PC-9 (cell line): ENCODE data around the gene P2RY8. TPM values are rescaled to one million over a fixed set of nuclear protein-coding genes. Genes with fewer than 3 reads are reported as not detected.
A peak's percentile ranks its signal among the peaks of the same experiment; 100 is the strongest.

ENCODE experiments used
- BruUV-seq: library from RNA; stranded (reverse); fragments of 400-500 nt; replicated peaks from 2 replicates; lab custom pipeline; 2021; lab: Mats Ljungman, UMichigan
- CTCF ChIA-PET: fragments of 300-600 bp; sonication (Branson Sonifier 250); formaldehyde crosslinking; loops from one replicate; lab custom pipeline; 2022; ENCODE audit warnings: antibody characterized with exemption; lab: Charles Lee
- POLR2A ChIA-PET: fragments of 300-600 bp; sonication (Branson Sonifier 250); formaldehyde crosslinking; loops from one replicate; lab custom pipeline; 2022; ENCODE audit warnings: antibody characterized with exemption; ENCODE audit not compliant: unreplicated experiment; lab: Charles Lee
- DNase-seq, 2 experiments: peaks; one replicate each; pipeline versions ENCODE4 v3.0.0 to v3.0.0-alpha.2; 2015 to 2022; ENCODE audit warnings: mixed read lengths in 1 of 2
- H2AFZ ChIP-seq: fragments of 200-600 bp; sonication (generic); 2 replicates; pipeline ENCODE4 v1.8.1; 2017; ENCODE audit warnings: antibody characterized with exemption
- H3F3A ChIP-seq: fragments of 200-600 bp; sonication (generic); 2 replicates; pipeline ENCODE4 v1.8.1; 2017; ENCODE audit warnings: antibody characterized with exemption, mild to moderate bottlenecking, low read depth; ENCODE audit not compliant: insufficient read depth
- H3K27ac ChIP-seq: fragments of 200-600 bp; sonication (generic); 2 replicates; pipeline ENCODE4 v1.6.1; 2016; ENCODE audit warnings: mixed run types
- H3K27me3 ChIP-seq: fragments of 200-600 bp; sonication (generic); 2 replicates; pipeline ENCODE4 v1.6.1; 2016; ENCODE audit warnings: low read depth, mixed run types; ENCODE audit not compliant: insufficient read depth
- H3K36me3 ChIP-seq: fragments of 200-600 bp; sonication (generic); 2 replicates; pipeline ENCODE4 v1.6.1; 2016; ENCODE audit warnings: low read depth, mixed run types
- H3K4me1 ChIP-seq: fragments of 200-600 bp; sonication (generic); replicated peaks from 2 replicates; pipeline ENCODE4 v1.6.1; 2016; ENCODE audit warnings: mixed run types; ENCODE audit not compliant: insufficient read depth
- H3K4me2 ChIP-seq: fragments of 200-600 bp; sonication (generic); 2 replicates; pipeline ENCODE4 v1.6.1; 2017; ENCODE audit warnings: mixed run types
- H3K4me3 ChIP-seq: fragments of 200-600 bp; sonication (generic); 2 replicates; pipeline ENCODE4 v1.6.1; 2016; ENCODE audit warnings: mixed run types
- H3K79me2 ChIP-seq: fragments of 200-600 bp; sonication (generic); 2 replicates; pipeline ENCODE4 v1.6.1; 2017; ENCODE audit warnings: low read depth, mixed run types
- H3K9me2 ChIP-seq: fragments of 200-600 bp; sonication (generic); 2 replicates; pipeline ENCODE4 v1.8.1; 2017; ENCODE audit warnings: mild to moderate bottlenecking; ENCODE audit not compliant: insufficient read depth
- H3K9me3 ChIP-seq: fragments of 200-600 bp; sonication (generic); 2 replicates; pipeline ENCODE4 v1.8.1; 2016; ENCODE audit warnings: low read depth; ENCODE audit not compliant: insufficient read depth
- H4K20me1 ChIP-seq: fragments of 200-600 bp; sonication (generic); 2 replicates; pipeline ENCODE4 v1.8.1; 2017; ENCODE audit not compliant: insufficient read depth
- EZH2 ChIP-seq: fragments of 200-600 bp; sonication (generic); IDR thresholded peaks from 2 replicates; pipeline ENCODE4 v1.8.0; 2017; ENCODE audit warnings: antibody characterized with exemption, low read depth
- intact Hi-C: fragments of 100-400 bp; cut with micrococcal nuclease; formaldehyde crosslinking; loops from one replicate; pipeline ENCODE4 v1.10.0; 2022; ENCODE audit not compliant: unreplicated experiment
- total RNA-seq: library from RNA; stranded (reverse); gene quantifications from 2 replicates; pipeline ENCODE4 v1.2.3, GENCODE V29; 2021
- TF ChIP-seq, protein P1 (sequence below): fragments of 200-600 bp; sonication (generic); conservative IDR thresholded peaks from 2 replicates; pipeline ENCODE4 v1.6.1; 2017; ENCODE audit warnings: mixed run types, antibody characterized with exemption, mild to moderate bottlenecking, moderate library complexity

P2RY8 gene
- total RNA-seq, 1 experiment from 2014 or later, result not detected

GRCh38 chrX:1502241-1502640 is 34.7 kb downstream of the P2RY8 start:
- Histone ChIP-seq H3K9me2 (no peaks in the 10 kb centered on the region), H3K4me2 (no peak overlapping the region), H3K9me3 (no peaks in the 10 kb centered on the region), H3K36me3 (no peaks in the 10 kb centered on the region), H3K27me3 (peaks cover 10% of the 10 kb centered on the region), H3K79me2 (no peaks in the 10 kb centered on the region), H4K20me1 (no peaks in the 10 kb centered on the region), H3K4me3 (no peak overlapping the region), H3K4me1 (no peaks in the 10 kb centered on the region), H3F3A (no peaks in the 10 kb centered on the region; the same call in 1 of the 2 replicates), H3K27ac (no peak overlapping the region), H2AFZ (no peak overlapping the region)
- TF ChIP-seq, protein P1, sequence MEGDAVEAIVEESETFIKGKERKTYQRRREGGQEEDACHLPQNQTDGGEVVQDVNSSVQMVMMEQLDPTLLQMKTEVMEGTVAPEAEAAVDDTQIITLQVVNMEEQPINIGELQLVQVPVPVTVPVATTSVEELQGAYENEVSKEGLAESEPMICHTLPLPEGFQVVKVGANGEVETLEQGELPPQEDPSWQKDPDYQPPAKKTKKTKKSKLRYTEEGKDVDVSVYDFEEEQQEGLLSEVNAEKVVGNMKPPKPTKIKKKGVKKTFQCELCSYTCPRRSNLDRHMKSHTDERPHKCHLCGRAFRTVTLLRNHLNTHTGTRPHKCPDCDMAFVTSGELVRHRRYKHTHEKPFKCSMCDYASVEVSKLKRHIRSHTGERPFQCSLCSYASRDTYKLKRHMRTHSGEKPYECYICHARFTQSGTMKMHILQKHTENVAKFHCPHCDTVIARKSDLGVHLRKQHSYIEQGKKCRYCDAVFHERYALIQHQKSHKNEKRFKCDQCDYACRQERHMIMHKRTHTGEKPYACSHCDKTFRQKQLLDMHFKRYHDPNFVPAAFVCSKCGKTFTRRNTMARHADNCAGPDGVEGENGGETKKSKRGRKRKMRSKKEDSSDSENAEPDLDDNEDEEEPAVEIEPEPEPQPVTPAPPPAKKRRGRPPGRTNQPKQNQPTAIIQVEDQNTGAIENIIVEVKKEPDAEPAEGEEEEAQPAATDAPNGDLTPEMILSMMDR, result no peak
- TF ChIP-seq EZH2, result no peak
- ChIA-PET POLR2A (no interaction called here), CTCF (no interaction called here)
- intact Hi-C loops, result no loop called here
- no peak for DNase-seq
- BruUV-seq, result no TSS peak

- intact Hi-C loops, result no loop called here
- no peaks in the 10 kb centered on the region for H3K4me1 ChIP-seq
- H3F3A ChIP-seq, result no peaks in the 10 kb centered on the region; the same call in 1 of the 2 replicates
- no TSS peak for BruUV-seq
- no peaks in the 10 kb centered on the region for H3K9me2 ChIP-seq
- ChIA-PET CTCF (no interaction called here), POLR2A (no interaction called here)
- H3K4me2 ChIP-seq, result peak overlapping the region; percentile 42
- H3K4me3 ChIP-seq, result no peak overlapping the region
- H3K79me2 ChIP-seq, result no peaks in the 10 kb centered on the region
- H3K36me3 ChIP-seq, result no peaks in the 10 kb centered on the region
- no peaks in the 10 kb centered on the region for H4K20me1 ChIP-seq
- TF ChIP-seq, protein P1, result no peak
- TF ChIP-seq EZH2, result no peak
- no peak overlapping the region for H3K27ac ChIP-seq
- H3K27me3 ChIP-seq, result no peaks in the 10 kb centered on the region
- DNase-seq, result no peak
- H3K9me3 ChIP-seq, result no peaks in the 10 kb centered on the region
- H2AFZ ChIP-seq, result no peak overlapping the region
These were observed 36.0 kb downstream of the P2RY8 start for GRCh38 chrX:1500701-1501624.

GRCh38 chrX:1496076-1496475 is 40.9 kb downstream of the P2RY8 start:
- no peaks in the 10 kb centered on the region for H3K9me2 ChIP-seq
- no peaks in the 10 kb centered on the region for H3K4me1 ChIP-seq
- no peak overlapping the region for H2AFZ ChIP-seq
- H3K79me2 ChIP-seq, result no peaks in the 10 kb centered on the region
- POLR2A ChIA-PET, result no interaction called here
- no peaks in the 10 kb centered on the region for H3K36me3 ChIP-seq
- intact Hi-C loops, result no loop called here
- H3K4me2 ChIP-seq, result no peak overlapping the region
- H3F3A ChIP-seq, result no peaks in the 10 kb centered on the region; the same call in 1 of the 2 replicates
- H3K27ac ChIP-seq, result no peak overlapping the region
- no peaks in the 10 kb centered on the region for H3K9me3 ChIP-seq
- H3K4me3 ChIP-seq, result no peak overlapping the region
- no peaks in the 10 kb centered on the region for H3K27me3 ChIP-seq
- no peaks in the 10 kb centered on the region for H4K20me1 ChIP-seq
- CTCF ChIA-PET, result no interaction called here
- no TSS peak for BruUV-seq
- TF ChIP-seq, protein P1, result no peak
- TF ChIP-seq EZH2, result no peak
- no peak for DNase-seq
